Vagina (tissue), 2 donors: Measurements from ENCODE around the gene TRIM44. TPM values are rescaled to one million over a fixed set of nuclear protein-coding genes. Genes with fewer than 3 reads are reported as not detected.

Experiments
- DNase-seq, 2 donors: peaks; one replicate each; pipeline ENCODE4 v3.0.0-alpha.2; 2017; ENCODE audit errors: extremely low spot score in 2 of 2
- H3K27ac ChIP-seq: fragments of 200-600 bp; sonication (generic); one replicate; pipeline ENCODE4 v1.5.1; 2019
- H3K27me3 ChIP-seq: fragments of 200-600 bp; sonication (generic); one replicate; pipeline ENCODE4 v1.5.1; 2019
- H3K36me3 ChIP-seq, 2 donors: fragments of 200-600 bp; sonication (generic); one replicate each; pipeline ENCODE4 v1.5.1; 2017 to 2019
- H3K4me1 ChIP-seq: fragments of 200-600 bp; sonication (generic); one replicate; pipeline ENCODE4 v1.5.1; 2019
- H3K4me3 ChIP-seq, 2 donors: fragments of 200-600 bp; sonication (generic); 1 replicate in 1 of 2; 2 replicates in 1 of 2; pipeline ENCODE4 v1.5.1; 2016 to 2019
- H3K9me3 ChIP-seq: fragments of 200-600 bp; sonication (generic); one replicate; pipeline ENCODE4 v1.5.1; 2019
- POLR2A ChIP-seq, 2 donors: fragments of 450-650 bp; IDR thresholded peaks; one replicate each; pipeline ENCODE4 v1.6.1; 2017; ENCODE audit warnings: antibody characterized with exemption in 2 of 2, mild to moderate bottlenecking in 2 of 2, moderate library complexity in 2 of 2
- POLR2AphosphoS5 ChIP-seq, 2 donors: sonication (generic); formaldehyde crosslinking; IDR thresholded peaks; one replicate each; pipeline ENCODE4 v1.9.0; 2017; ENCODE audit warnings: antibody characterized with exemption in 2 of 2, mild to moderate bottlenecking in 2 of 2, low read depth in 1 of 2; ENCODE audit not compliant: insufficient read depth in 1 of 2
- intact Hi-C: fragments of 100-400 bp; cut with DNase I; formaldehyde crosslinking; loops from one replicate; pipeline ENCODE4 v1.15.1; 2023
- total RNA-seq: library from RNA; depleted of rRNA; stranded (reverse); fragments of >200 nt; gene quantifications from one replicate; pipeline ENCODE4 v1.2.3, GENCODE V29; 2016
- TF ChIP-seq, protein P1 (sequence below), 3 experiments: fragments of 450-650 bp in 2 of 3; fragments of 200-600 bp in 1 of 3; sonication (generic) in 1 of 3; IDR thresholded peaks; one replicate each; pipeline ENCODE4 v1.5.1; 2017 to 2019; ENCODE audit warnings: antibody characterized with exemption in 3 of 3, mild to moderate bottlenecking in 2 of 3, moderate library complexity in 2 of 3

TRIM44 gene
- total RNA-seq, 1 donor from 2014 or later: 27.7 TPM

DNA sequence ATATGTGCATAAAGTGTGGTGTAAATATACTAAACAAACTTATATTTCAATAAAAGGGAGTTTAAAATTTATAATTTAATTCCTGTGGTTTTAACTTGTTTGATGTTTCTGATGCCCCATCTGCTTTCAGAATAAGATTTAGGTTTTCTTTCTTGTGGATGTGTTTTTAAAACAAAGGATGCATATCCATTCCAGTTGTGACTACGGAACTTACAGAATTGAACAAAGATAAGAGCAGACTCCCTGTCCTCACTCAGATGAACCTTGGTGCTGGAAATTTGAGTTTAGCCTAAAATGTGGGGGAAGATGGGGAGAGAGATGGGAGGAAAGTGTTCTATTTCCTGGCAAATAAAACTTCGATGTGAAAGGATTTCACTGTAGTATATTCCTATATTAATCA is 41.8 kb upstream of the TRIM44 start:
- Histone ChIP-seq H3K4me1 (peaks cover 30% of the 10 kb centered on the region), H3K27me3 (no peaks in the 10 kb centered on the region), H3K27ac (no peak overlapping the region)

DNA sequence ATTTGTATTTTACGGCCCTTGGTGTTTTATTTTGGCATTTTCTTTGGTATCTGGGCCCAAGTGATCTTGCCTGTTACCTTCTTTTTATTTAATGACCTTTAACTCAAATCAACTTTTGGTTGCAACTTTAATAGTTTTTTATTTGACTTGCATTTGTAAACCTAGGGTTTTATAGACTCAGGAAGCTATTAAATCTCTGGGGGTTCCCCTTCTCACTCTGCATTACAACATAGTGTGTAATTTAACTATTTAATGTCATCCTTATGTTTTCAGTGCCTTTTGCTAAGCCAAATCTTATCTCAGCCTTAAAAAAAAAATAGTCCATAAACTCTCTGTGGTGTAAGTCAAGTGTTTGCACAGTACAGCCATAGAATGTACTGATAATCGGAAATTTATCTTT is 41.0 kb upstream of the TRIM44 start:
- no peaks in the 10 kb centered on the region for H3K9me3 ChIP-seq
- no peak for DNase-seq
- no peak overlapping the region for H3K4me3 ChIP-seq
- peaks cover 30% of the 10 kb centered on the region for H3K4me1 ChIP-seq
- H3K36me3 ChIP-seq: no peaks in the 10 kb centered on the region
- intact Hi-C loops: no loop called here
- TF ChIP-seq, protein P1, sequence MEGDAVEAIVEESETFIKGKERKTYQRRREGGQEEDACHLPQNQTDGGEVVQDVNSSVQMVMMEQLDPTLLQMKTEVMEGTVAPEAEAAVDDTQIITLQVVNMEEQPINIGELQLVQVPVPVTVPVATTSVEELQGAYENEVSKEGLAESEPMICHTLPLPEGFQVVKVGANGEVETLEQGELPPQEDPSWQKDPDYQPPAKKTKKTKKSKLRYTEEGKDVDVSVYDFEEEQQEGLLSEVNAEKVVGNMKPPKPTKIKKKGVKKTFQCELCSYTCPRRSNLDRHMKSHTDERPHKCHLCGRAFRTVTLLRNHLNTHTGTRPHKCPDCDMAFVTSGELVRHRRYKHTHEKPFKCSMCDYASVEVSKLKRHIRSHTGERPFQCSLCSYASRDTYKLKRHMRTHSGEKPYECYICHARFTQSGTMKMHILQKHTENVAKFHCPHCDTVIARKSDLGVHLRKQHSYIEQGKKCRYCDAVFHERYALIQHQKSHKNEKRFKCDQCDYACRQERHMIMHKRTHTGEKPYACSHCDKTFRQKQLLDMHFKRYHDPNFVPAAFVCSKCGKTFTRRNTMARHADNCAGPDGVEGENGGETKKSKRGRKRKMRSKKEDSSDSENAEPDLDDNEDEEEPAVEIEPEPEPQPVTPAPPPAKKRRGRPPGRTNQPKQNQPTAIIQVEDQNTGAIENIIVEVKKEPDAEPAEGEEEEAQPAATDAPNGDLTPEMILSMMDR (IDR thresholded peaks at IDR 0.05): no peak
- no peak for TF ChIP-seq POLR2A (IDR thresholded peaks at IDR 0.05)
- TF ChIP-seq POLR2AphosphoS5 (IDR thresholded peaks at IDR 0.05; ENCODE audit: insufficient read depth in 1 of 2, low read depth in 1 of 2): no peak
- H3K27ac ChIP-seq: no peak overlapping the region
- H3K27me3 ChIP-seq: no peaks in the 10 kb centered on the region

More for the DNA sequence above, 41.8 kb upstream of the TRIM44 start:
- no peaks in the 10 kb centered on the region for H3K36me3 ChIP-seq
- no peak overlapping the region for H3K4me3 ChIP-seq
- TF ChIP-seq, protein P1 (IDR thresholded peaks at IDR 0.05): no peak
- TF ChIP-seq POLR2A (IDR thresholded peaks at IDR 0.05): no peak
- TF ChIP-seq POLR2AphosphoS5 (IDR thresholded peaks at IDR 0.05; ENCODE audit: insufficient read depth in 1 of 2, low read depth in 1 of 2): no peak
- intact Hi-C loops: no loop called here
- no peaks in the 10 kb centered on the region for H3K9me3 ChIP-seq
- no peak for DNase-seq

DNA sequence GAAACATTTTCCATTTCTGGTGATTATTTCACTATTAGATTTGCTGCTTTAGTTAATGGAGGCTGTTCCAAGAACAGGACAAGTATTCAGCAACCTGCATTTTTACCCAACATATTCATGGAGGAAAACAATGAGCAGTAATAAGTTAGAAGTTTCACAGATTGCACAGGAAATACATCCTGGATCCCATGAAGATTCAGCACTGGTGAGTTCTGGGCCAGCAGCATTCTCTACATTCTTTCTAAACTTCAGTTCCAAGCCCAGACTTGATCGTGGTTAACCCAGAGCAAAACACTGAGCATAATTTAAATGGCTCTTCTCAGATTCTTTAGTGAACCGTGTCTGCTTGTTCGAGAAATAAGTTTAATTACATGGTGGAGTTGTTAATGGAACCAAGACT is 40.5 kb upstream of the TRIM44 start:
- peaks cover 30% of the 10 kb centered on the region for H3K4me1 ChIP-seq
- no peak overlapping the region for H3K27ac ChIP-seq
- H3K36me3 ChIP-seq: no peaks in the 10 kb centered on the region
- intact Hi-C loops: no loop called here
- H3K9me3 ChIP-seq: no peaks in the 10 kb centered on the region
- H3K27me3 ChIP-seq: no peaks in the 10 kb centered on the region
- TF ChIP-seq POLR2A (IDR thresholded peaks at IDR 0.05) (no peak), POLR2AphosphoS5 (IDR thresholded peaks at IDR 0.05; ENCODE audit: insufficient read depth in 1 of 2, low read depth in 1 of 2) (no peak)
- TF ChIP-seq, protein P1 (IDR thresholded peaks at IDR 0.05): no peak
- H3K4me3 ChIP-seq: no peak overlapping the region
- no peak for DNase-seq

DNA sequence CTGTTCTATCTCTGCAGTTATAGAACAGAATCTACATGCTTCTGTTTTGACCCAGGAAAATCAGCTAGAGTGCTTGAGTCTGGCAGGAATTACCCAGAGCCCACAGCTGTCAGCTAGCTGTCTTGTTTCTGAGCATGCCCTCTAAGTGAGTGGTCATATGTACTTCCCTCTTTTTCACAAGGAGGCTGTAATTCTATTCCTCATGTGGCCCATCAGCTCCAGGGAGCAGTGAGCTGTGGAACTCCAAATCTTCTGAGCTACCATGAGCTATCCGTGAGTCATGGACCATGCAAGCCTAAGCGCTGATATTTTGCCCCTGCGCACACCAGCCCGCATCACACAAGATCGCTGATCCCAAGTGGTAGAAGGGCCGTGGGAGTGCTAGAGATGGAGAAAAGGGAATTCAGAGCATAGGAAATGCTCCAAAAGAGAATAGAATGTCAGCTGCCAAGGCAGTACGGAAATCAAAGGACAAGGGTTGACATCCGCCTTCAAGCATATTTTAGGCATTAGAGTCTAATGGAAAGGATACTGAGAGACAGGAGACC is 38.9 kb upstream of the TRIM44 start:
- no peak overlapping the region for H3K27ac ChIP-seq
- H3K9me3 ChIP-seq: no peaks in the 10 kb centered on the region
- TF ChIP-seq, protein P1 (IDR thresholded peaks at IDR 0.05): no peak
- TF ChIP-seq POLR2AphosphoS5 (IDR thresholded peaks at IDR 0.05; ENCODE audit: insufficient read depth in 1 of 2, low read depth in 1 of 2) (no peak), POLR2A (IDR thresholded peaks at IDR 0.05) (no peak)
- DNase-seq: no peak
- H3K27me3 ChIP-seq: no peaks in the 10 kb centered on the region
- intact Hi-C loops: no loop called here
- H3K4me3 ChIP-seq: no peak overlapping the region
- H3K36me3 ChIP-seq: no peaks in the 10 kb centered on the region
- H3K4me1 ChIP-seq: peaks cover 21% of the 10 kb centered on the region

DNA sequence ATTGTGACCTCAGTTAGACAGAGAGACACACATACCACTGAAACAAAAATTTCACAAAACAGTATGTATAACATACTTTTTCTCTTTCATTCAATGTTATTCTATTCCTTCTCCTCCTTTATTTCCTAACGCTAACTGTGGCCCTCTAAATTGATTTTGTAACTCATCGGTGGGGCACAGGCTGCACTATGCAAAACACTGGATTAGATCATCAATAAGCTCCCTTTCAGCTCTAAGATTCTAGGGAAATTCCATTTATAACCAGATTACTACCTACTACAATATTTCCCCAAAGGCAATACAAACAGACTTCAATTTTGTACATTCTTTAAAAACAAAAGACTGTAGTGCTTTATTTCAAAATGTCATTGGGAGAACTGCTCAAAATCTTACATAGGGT is 38.3 kb upstream of the TRIM44 start:
- no peak overlapping the region for H3K27ac ChIP-seq
- DNase-seq: no peak
- no peak for TF ChIP-seq POLR2A (IDR thresholded peaks at IDR 0.05)
- TF ChIP-seq, protein P1 (IDR thresholded peaks at IDR 0.05): no peak
- TF ChIP-seq POLR2AphosphoS5 (IDR thresholded peaks at IDR 0.05; ENCODE audit: insufficient read depth in 1 of 2, low read depth in 1 of 2): no peak
- H3K4me3 ChIP-seq: no peak overlapping the region
- no peaks in the 10 kb centered on the region for H3K9me3 ChIP-seq
- peaks cover 16% of the 10 kb centered on the region for H3K4me1 ChIP-seq
- H3K36me3 ChIP-seq: no peaks in the 10 kb centered on the region
- H3K27me3 ChIP-seq: no peaks in the 10 kb centered on the region
- intact Hi-C loops: no loop called here
